ENCODE measurements around the gene NCAM1.

NCAM1 gene

GRCh38 chr11:112968941-112969713, 7.9 kb downstream of the NCAM1 start:
- TF ChIP-seq EGR1 (IDR thresholded peaks at IDR 0.05) = no peak

- TF ChIP-seq EGR1 (IDR thresholded peaks at IDR 0.05) = no peak
- TF ChIP-seq CEBPB (IDR thresholded peaks at IDR 0.05) = no peak
- no peak for TF ChIP-seq TAF1 (IDR thresholded peaks at IDR 0.05; ENCODE audit: low read depth)
- no peak for TF ChIP-seq CREB1 (IDR thresholded peaks at IDR 0.05; ENCODE audit: low read depth)
- no peak for TF ChIP-seq ZBTB7A (IDR thresholded peaks at IDR 0.05; ENCODE audit: low read depth)
- no peak for TF ChIP-seq RAD21 (IDR thresholded peaks at IDR 0.05; ENCODE audit: low read depth)
- TF ChIP-seq USF1 (IDR thresholded peaks at IDR 0.05) = no peak
- no peak for TF ChIP-seq MAX (IDR thresholded peaks at IDR 0.05)
- no peak for TF ChIP-seq NFIC (IDR thresholded peaks at IDR 0.05)
- no peak for TF ChIP-seq REST (IDR thresholded peaks at IDR 0.05; ENCODE audit: low read depth)
- no peak for TF ChIP-seq TCF12 (IDR thresholded peaks at IDR 0.05; ENCODE audit: low read depth)
- no peak for TF ChIP-seq EP300 (IDR thresholded peaks at IDR 0.05; ENCODE audit: borderline replicate concordance)
- no peak for TF ChIP-seq FOXM1 (IDR thresholded peaks at IDR 0.05; ENCODE audit: borderline replicate concordance, low read depth)
- TF ChIP-seq TEAD4 (IDR thresholded peaks at IDR 0.05) = no peak
- no peak for TF ChIP-seq YY1 (IDR thresholded peaks at IDR 0.05; ENCODE audit: low read depth)
Observed at GRCh38 chr11:112971195-112971594, 10.0 kb downstream of the NCAM1 start.

- TF ChIP-seq REST (IDR thresholded peaks at IDR 0.05; ENCODE audit: low read depth) (no peak), MAX (IDR thresholded peaks at IDR 0.05) (no peak), CEBPB (IDR thresholded peaks at IDR 0.05) (no peak), TCF12 (IDR thresholded peaks at IDR 0.05; ENCODE audit: low read depth) (no peak), EGR1 (IDR thresholded peaks at IDR 0.05) (no peak), FOXM1 (IDR thresholded peaks at IDR 0.05; ENCODE audit: borderline replicate concordance, low read depth) (no peak), TEAD4 (IDR thresholded peaks at IDR 0.05) (no peak), ZBTB7A (IDR thresholded peaks at IDR 0.05; ENCODE audit: low read depth) (no peak), USF1 (IDR thresholded peaks at IDR 0.05) (no peak), RAD21 (IDR thresholded peaks at IDR 0.05; ENCODE audit: low read depth) (no peak), TAF1 (IDR thresholded peaks at IDR 0.05; ENCODE audit: low read depth) (no peak), EP300 (IDR thresholded peaks at IDR 0.05; ENCODE audit: borderline replicate concordance) (no peak), YY1 (IDR thresholded peaks at IDR 0.05; ENCODE audit: low read depth) (no peak), NFIC (IDR thresholded peaks at IDR 0.05) (no peak)
Observed at GRCh38 chr11:112971827-112972226, 10.6 kb downstream of the NCAM1 start.

GRCh38 chr11:112972399-112973145, 11.4 kb downstream of the NCAM1 start:
- TF ChIP-seq EGR1 (IDR thresholded peaks at IDR 0.05) = no peak
- TF ChIP-seq NFIC (IDR thresholded peaks at IDR 0.05) = no peak
- TF ChIP-seq EP300 (IDR thresholded peaks at IDR 0.05; ENCODE audit: borderline replicate concordance) = no peak
- no peak for TF ChIP-seq REST (IDR thresholded peaks at IDR 0.05; ENCODE audit: low read depth)
- TF ChIP-seq TEAD4 (IDR thresholded peaks at IDR 0.05) = no peak
- no peak for TF ChIP-seq FOXM1 (IDR thresholded peaks at IDR 0.05; ENCODE audit: borderline replicate concordance, low read depth)
- TF ChIP-seq TCF12 (IDR thresholded peaks at IDR 0.05; ENCODE audit: low read depth) = no peak
- TF ChIP-seq RAD21 (IDR thresholded peaks at IDR 0.05; ENCODE audit: low read depth) = no peak
- TF ChIP-seq USF1 (IDR thresholded peaks at IDR 0.05) = no peak
- TF ChIP-seq MAX (IDR thresholded peaks at IDR 0.05) = no peak
- TF ChIP-seq CEBPB (IDR thresholded peaks at IDR 0.05) = no peak

All from Ishikawa (cell line).